Spleen (tissue), 11 donors: ENCODE results near the gene MTX2. TPM values are rescaled to one million over a fixed set of nuclear protein-coding genes. Genes with fewer than 3 reads are reported as not detected.

ENCODE experiments used
- DNase-seq: peaks from one replicate; pipeline ENCODE4 v3.0.0-alpha.2; 2020
- H3K27ac ChIP-seq, 8 donors: fragments of 200-600 bp; sonication (generic) in 7 of 8; 1 replicate in 4 of 8; 2 replicates in 4 of 8; pipeline versions ENCODE4 v1.5.0 to v1.8.0; 2016 to 2021; ENCODE audit warnings: inconsistent platforms in 4 of 8, mild to moderate bottlenecking in 4 of 8, moderate library complexity in 1 of 8
- H3K27me3 ChIP-seq, 7 donors: fragments of 200-600 bp; sonication (generic) in 6 of 7; replicated peaks in 1 of 7; 1 replicate in 4 of 7; 2 replicates in 3 of 7; pipeline versions ENCODE4 v1.5.0 to v1.8.0; 2016 to 2021; ENCODE audit warnings: inconsistent platforms in 3 of 7, mild to moderate bottlenecking in 1 of 7
- H3K36me3 ChIP-seq, 6 donors: fragments of 200-600 bp; sonication (generic) in 5 of 6; 1 replicate in 4 of 6; 2 replicates in 2 of 6; pipeline versions ENCODE4 v1.5.0 to v1.8.0; 2016 to 2021; ENCODE audit warnings: inconsistent platforms in 2 of 6
- H3K4me1 ChIP-seq, 6 donors: fragments of 200-600 bp; sonication (generic) in 5 of 6; 1 replicate in 3 of 6; 2 replicates in 3 of 6; pipeline versions ENCODE4 v1.5.0 to v1.8.0; 2016 to 2021; ENCODE audit warnings: inconsistent platforms in 3 of 6
- H3K4me3 ChIP-seq, 8 donors: fragments of 200-600 bp; sonication (generic) in 7 of 8; 1 replicate in 4 of 8; 2 replicates in 4 of 8; pipeline versions ENCODE4 v1.5.0 to v1.8.0; 2016 to 2021; ENCODE audit warnings: inconsistent platforms in 4 of 8, mild to moderate bottlenecking in 4 of 8, moderate library complexity in 2 of 8
- H3K9me3 ChIP-seq, 8 donors: fragments of 200-600 bp; sonication (generic) in 7 of 8; 1 replicate in 4 of 8; 2 replicates in 4 of 8; pipeline versions ENCODE4 v1.5.0 to v1.8.0; 2016 to 2021; ENCODE audit warnings: inconsistent platforms in 4 of 8
- POLR2A ChIP-seq, 3 donors: fragments of 450-650 bp; IDR thresholded peaks; one replicate each; pipeline ENCODE4 v1.5.1; 2017; ENCODE audit warnings: antibody characterized with exemption in 3 of 3, mild to moderate bottlenecking in 1 of 3
- POLR2AphosphoS5 ChIP-seq, 3 donors: sonication (generic); formaldehyde crosslinking; IDR thresholded peaks; one replicate each; pipeline ENCODE4 v1.5.1; 2017; ENCODE audit warnings: antibody characterized with exemption in 3 of 3
- WGBS, 5 donors: extraction: QIAGEN DNeasy Blood & Tissue Kit in 3 of 5; methylation state at CpG; one replicate each; pipeline versions ENCODE4 v1.1.5 to v1.1.7; 2013 to 2018; 5-methylcytosine and 5-hydroxymethylcytosine counted together
- intact Hi-C: fragments of 100-400 bp; cut with DNase I; formaldehyde crosslinking; loops from one replicate; pipeline ENCODE4 v1.15.0; 2023; ENCODE audit warnings: low total_unique reads
- polyA plus RNA-seq, 3 donors: library from polyadenylated mRNA; stranded (reverse); fragments of 200-250 nt; gene quantifications; one replicate each; pipeline ENCODE4 v1.2.1, GENCODE V29; 2013
- total RNA-seq, 7 donors: library from RNA; depleted of rRNA in 3 of 7; stranded (reverse); fragments of >200 nt in 3 of 7; fragmentation: NEBNext Ultra II Directional in 4 of 7; extraction: Animal tissue kit (Norgen Biotek cat#: 25700) in 4 of 7; gene quantifications; one replicate each; pipeline versions ENCODE4 v1.1.0 to v1.2.1, GENCODE V29; 2016 to 2021
- TF ChIP-seq, protein P1 (sequence below), 11 experiments: fragments of 200-600 bp in 7 of 11; fragments of 450-650 bp in 4 of 11; sonication (generic) in 4 of 11; IDR thresholded peaks in 8 of 11; conservative IDR thresholded peaks in 3 of 11; 1 replicate in 7 of 11; 2 replicates in 4 of 11; pipeline versions ENCODE4 v1.4.0 to v1.8.0; 2016 to 2021; ENCODE audit warnings: antibody characterized with exemption in 11 of 11, inconsistent platforms in 4 of 11, mild to moderate bottlenecking in 1 of 11
- donor health status: healthy with polysubstance abuse.
- donor health status: DM: no; HTN: no; CAD: no; lungs with moderate emphysema.
- donor health status: DM: no; HTN: no; CAD: no.
- donor health status: Bipolar disorder and iron deficiency.
- donor health status: healthy.
- donor health status: DM: no; HTN: no; CAD: no.
- donor health status: DM: yes; HTN: yes; CAD: no.

MTX2 gene
- total and polyA plus RNA-seq, 10 donors: 11.1 to 33.8 (median 19.6) TPM

GRCh38 chr2:176278927-176279326, 9.7 kb downstream of the MTX2 start:
- TF ChIP-seq POLR2AphosphoS5 (IDR thresholded peaks at IDR 0.05) (no peak), POLR2A (IDR thresholded peaks at IDR 0.05) (no peak)
- TF ChIP-seq, protein P1, sequence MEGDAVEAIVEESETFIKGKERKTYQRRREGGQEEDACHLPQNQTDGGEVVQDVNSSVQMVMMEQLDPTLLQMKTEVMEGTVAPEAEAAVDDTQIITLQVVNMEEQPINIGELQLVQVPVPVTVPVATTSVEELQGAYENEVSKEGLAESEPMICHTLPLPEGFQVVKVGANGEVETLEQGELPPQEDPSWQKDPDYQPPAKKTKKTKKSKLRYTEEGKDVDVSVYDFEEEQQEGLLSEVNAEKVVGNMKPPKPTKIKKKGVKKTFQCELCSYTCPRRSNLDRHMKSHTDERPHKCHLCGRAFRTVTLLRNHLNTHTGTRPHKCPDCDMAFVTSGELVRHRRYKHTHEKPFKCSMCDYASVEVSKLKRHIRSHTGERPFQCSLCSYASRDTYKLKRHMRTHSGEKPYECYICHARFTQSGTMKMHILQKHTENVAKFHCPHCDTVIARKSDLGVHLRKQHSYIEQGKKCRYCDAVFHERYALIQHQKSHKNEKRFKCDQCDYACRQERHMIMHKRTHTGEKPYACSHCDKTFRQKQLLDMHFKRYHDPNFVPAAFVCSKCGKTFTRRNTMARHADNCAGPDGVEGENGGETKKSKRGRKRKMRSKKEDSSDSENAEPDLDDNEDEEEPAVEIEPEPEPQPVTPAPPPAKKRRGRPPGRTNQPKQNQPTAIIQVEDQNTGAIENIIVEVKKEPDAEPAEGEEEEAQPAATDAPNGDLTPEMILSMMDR (IDR thresholded peaks at IDR 0.05 in 8 of 11, conservative IDR thresholded peaks at IDR 0.05 in 3 of 11): no peak
- Histone ChIP-seq H3K27me3 (no peaks in the 10 kb centered on the region), H3K36me3 (peaks cover 0 to 3% (median 0%) of the 10 kb centered on the region in 6 donors), H3K27ac (no peak overlapping the region), H3K9me3 (no peaks in the 10 kb centered on the region), H3K4me3 (no peak overlapping the region), H3K4me1 (peaks cover 0 to 5% (median 2%) of the 10 kb centered on the region in 6 donors)
- no peak for DNase-seq
- WGBS, 5 donors: 95 to 100% (median 96%) methylated on average over 1 of the region's 1 CpG
- intact Hi-C loops: no loop called here

- no peaks in the 10 kb centered on the region for H3K27me3 ChIP-seq
- peaks cover 0 to 5% (median 2%) of the 10 kb centered on the region in 6 donors for H3K4me1 ChIP-seq
- H3K27ac ChIP-seq: no peak overlapping the region
- no peaks in the 10 kb centered on the region for H3K9me3 ChIP-seq
- TF ChIP-seq POLR2A (IDR thresholded peaks at IDR 0.05): no peak
- TF ChIP-seq, protein P1 (IDR thresholded peaks at IDR 0.05 in 8 of 11, conservative IDR thresholded peaks at IDR 0.05 in 3 of 11): no peak
- no peak for TF ChIP-seq POLR2AphosphoS5 (IDR thresholded peaks at IDR 0.05)
- H3K36me3 ChIP-seq: no peaks in the 10 kb centered on the region
- 89 to 97% (median 92%) methylated on average over 3 of the region's 3 CpGs for WGBS, 5 donors
- DNase-seq: no peak
- no peak overlapping the region for H3K4me3 ChIP-seq
- intact Hi-C loops: no loop called here
Measured at GRCh38 chr2:176280156-176280555, 10.9 kb downstream of the MTX2 start.

DNA sequence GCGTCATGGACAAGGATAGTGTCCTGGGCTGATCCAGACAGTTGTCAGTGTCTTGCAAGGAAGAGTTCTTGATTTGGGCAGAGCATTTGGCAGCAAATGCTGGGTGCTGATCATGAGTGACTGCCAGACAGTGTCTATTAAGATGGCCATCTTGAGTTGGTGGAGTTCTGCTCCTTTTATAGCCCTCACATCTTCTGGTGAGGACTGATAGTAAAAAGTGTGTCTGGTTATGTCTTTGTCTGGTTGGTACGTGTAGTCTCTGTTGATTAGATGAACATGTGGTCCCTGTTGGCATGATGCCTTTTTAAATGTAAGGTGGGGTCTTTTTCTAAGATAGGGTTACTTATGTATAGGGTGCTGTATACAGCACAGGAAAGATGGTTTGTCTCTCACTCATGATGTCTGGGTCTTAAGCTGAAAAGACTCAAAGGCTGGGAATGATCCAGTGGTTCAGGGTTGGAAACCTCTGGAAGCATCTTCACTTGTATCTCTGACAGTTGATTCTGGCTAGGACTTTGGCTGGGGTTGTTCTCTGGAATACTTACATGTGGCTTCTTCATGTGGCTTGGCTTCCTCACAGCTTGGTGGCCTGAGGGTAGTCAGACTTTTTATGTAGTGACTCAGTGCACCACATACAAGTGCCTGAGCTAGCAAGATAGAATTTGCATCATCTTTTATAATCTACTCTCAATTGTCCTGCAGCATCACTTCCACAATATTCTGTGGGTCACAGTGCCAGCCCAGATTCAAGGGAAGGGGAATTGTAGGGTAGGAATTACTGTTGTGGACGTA, 11.8 kb downstream of the MTX2 start:
- H3K27me3 ChIP-seq: no peaks in the 10 kb centered on the region
- peaks cover 0 to 5% (median 2%) of the 10 kb centered on the region in 6 donors for H3K4me1 ChIP-seq
- no peak overlapping the region for H3K4me3 ChIP-seq
- DNase-seq: no peak
- 90 to 97% (median 95%) methylated on average over 3 of the region's 3 CpGs for WGBS, 5 donors
- H3K9me3 ChIP-seq: no peaks in the 10 kb centered on the region
- H3K27ac ChIP-seq: no peak overlapping the region
- H3K36me3 ChIP-seq: no peaks in the 10 kb centered on the region
- TF ChIP-seq POLR2A (IDR thresholded peaks at IDR 0.05) (no peak), POLR2AphosphoS5 (IDR thresholded peaks at IDR 0.05) (no peak)
- TF ChIP-seq, protein P1 (IDR thresholded peaks at IDR 0.05 in 8 of 11, conservative IDR thresholded peaks at IDR 0.05 in 3 of 11): no peak
- intact Hi-C loops: no loop called here

DNA sequence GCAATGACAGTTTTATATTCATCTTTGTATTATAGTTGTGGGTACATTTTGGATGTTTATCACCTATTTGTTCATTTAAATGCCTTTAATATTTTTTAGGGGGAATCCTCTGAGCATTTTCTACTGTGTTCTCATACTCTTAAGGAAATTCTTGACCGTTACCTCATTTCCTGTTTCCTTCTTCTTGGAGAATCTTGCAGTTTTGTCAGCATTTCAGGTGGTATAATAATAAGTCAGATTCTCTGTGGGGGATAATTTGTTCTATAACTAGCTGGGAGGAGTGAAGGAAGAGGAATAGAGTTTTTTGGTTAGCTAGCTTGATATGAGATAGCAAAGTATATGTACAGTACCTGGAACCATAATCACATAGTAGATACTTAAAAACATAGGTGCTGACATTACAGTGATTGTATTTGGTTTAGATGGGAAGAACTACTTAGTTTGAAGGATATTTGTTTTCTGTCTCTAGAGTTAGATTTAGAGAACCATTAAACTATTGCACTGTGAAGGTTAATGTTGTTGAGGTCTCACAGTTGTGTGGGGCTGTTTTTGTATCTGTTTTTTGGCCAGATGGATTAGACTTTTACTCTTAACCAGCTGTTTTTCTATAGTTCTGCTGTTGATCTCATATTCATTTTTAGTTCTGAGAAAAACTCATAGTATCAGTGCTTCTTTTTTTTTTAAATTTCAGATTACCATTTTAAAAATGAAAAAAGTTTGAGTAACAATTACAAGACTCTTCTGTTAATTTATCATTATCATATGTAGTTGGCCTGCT, 14.2 kb downstream of the MTX2 start:
- H3K4me1 ChIP-seq: peaks cover 0 to 5% (median 2%) of the 10 kb centered on the region in 6 donors
- no peaks in the 10 kb centered on the region for H3K36me3 ChIP-seq
- WGBS, 5 donors: 30 to 56% (median 45%) methylated on average over 1 of the region's 1 CpG
- TF ChIP-seq POLR2AphosphoS5 (IDR thresholded peaks at IDR 0.05) (no peak), POLR2A (IDR thresholded peaks at IDR 0.05) (no peak)
- TF ChIP-seq, protein P1 (IDR thresholded peaks at IDR 0.05 in 8 of 11, conservative IDR thresholded peaks at IDR 0.05 in 3 of 11): no peak
- no peaks in the 10 kb centered on the region for H3K27me3 ChIP-seq
- H3K4me3 ChIP-seq: no peak overlapping the region
- no peak overlapping the region for H3K27ac ChIP-seq
- DNase-seq: no peak
- intact Hi-C loops: no loop called here
- no peaks in the 10 kb centered on the region for H3K9me3 ChIP-seq
